ENCODE data around the gene ATP5PB. TPM values are rescaled to one million over a fixed set of nuclear protein-coding genes. Genes with fewer than 3 reads are reported as not detected.
A peak's percentile ranks its signal among the peaks of the same experiment; 100 is the strongest.

The ATP5PB gene
- total RNA-seq (342 TPM), polyA plus RNA-seq (303 TPM)

- peaks cover 5% of the 10 kb centered on the region for H3K4me1 ChIP-seq (ENCODE audit: insufficient read depth)
- DNase-seq (ENCODE audit: extremely low spot score): peak; percentile 99
- H3K27ac ChIP-seq (ENCODE audit: low read depth): peak within 1 kb of the TSS; percentile 83
- H3K4me3 ChIP-seq (ENCODE audit: low read depth, low read length): peak within 1 kb of the TSS; percentile 69
- WGBS: under 1% methylated on average over 54 of the region's 54 CpGs
- H3K36me3 ChIP-seq (ENCODE audit: insufficient read depth): peaks cover 2% of the 10 kb centered on the region
Observed at GRCh38 chr1:111448918-111449702, at the start of gene ATP5PB, which contains the start of gene WDR77. Gene ATP5PB, plus strand, starts transcription at chr1:111449464. Its CDS starts 78 bp downstream, at chr1:111449542. Gene WDR77, minus strand, starts transcription at chr1:111449256. Its CDS starts 87 bp downstream, at chr1:111449169.

- 24% methylated on average over 9 of the region's 9 CpGs for WGBS
- no peak for DNase-seq (ENCODE audit: extremely low spot score)
- Histone ChIP-seq H3K4me3 (ENCODE audit: low read depth, low read length) (no peak overlapping the region), H3K4me1 (ENCODE audit: insufficient read depth) (peaks cover 1% of the 10 kb centered on the region), H3K36me3 (ENCODE audit: insufficient read depth) (no peaks in the 10 kb centered on the region), H3K27ac (ENCODE audit: low read depth) (no peak overlapping the region)
Observed at GRCh38 chr1:111399792-111400610, 49.3 kb upstream of the ATP5PB start.

GRCh38 chr1:111402083-111402482 lies 47.2 kb upstream of the ATP5PB start:
- H3K4me1 ChIP-seq (ENCODE audit: insufficient read depth): peaks cover 1% of the 10 kb centered on the region
- no peaks in the 10 kb centered on the region for H3K36me3 ChIP-seq (ENCODE audit: insufficient read depth)
- DNase-seq (ENCODE audit: extremely low spot score): no peak
- H3K27ac ChIP-seq (ENCODE audit: low read depth): no peak overlapping the region
- H3K4me3 ChIP-seq (ENCODE audit: low read depth, low read length): no peak overlapping the region
- WGBS: 74% methylated on average over 5 of the region's 5 CpGs

GRCh38 chr1:111404588-111404987 lies 44.7 kb upstream of the ATP5PB start:
- H3K27ac ChIP-seq (ENCODE audit: low read depth): no peak overlapping the region
- no peaks in the 10 kb centered on the region for H3K36me3 ChIP-seq (ENCODE audit: insufficient read depth)
- H3K4me3 ChIP-seq (ENCODE audit: low read depth, low read length): no peak overlapping the region
- 85% methylated on average over 4 of the region's 4 CpGs for WGBS
- H3K4me1 ChIP-seq (ENCODE audit: insufficient read depth): peaks cover 1% of the 10 kb centered on the region
- no peak for DNase-seq (ENCODE audit: extremely low spot score)

- peaks cover 1% of the 10 kb centered on the region for H3K4me1 ChIP-seq (ENCODE audit: insufficient read depth)
- peak; percentile 39 for DNase-seq (ENCODE audit: extremely low spot score)
- H3K36me3 ChIP-seq (ENCODE audit: insufficient read depth): no peaks in the 10 kb centered on the region
- 2% methylated on average over 2 of the region's 2 CpGs for WGBS
- no peak overlapping the region for H3K27ac ChIP-seq (ENCODE audit: low read depth)
- no peak overlapping the region for H3K4me3 ChIP-seq (ENCODE audit: low read depth, low read length)
Observed at GRCh38 chr1:111406321-111406768, 42.9 kb upstream of the ATP5PB start.

GRCh38 chr1:111407301-111407700 lies 42.0 kb upstream of the ATP5PB start:
- 74% methylated on average over 6 of the region's 6 CpGs for WGBS
- DNase-seq (ENCODE audit: extremely low spot score): no peak
- H3K36me3 ChIP-seq (ENCODE audit: insufficient read depth): no peaks in the 10 kb centered on the region
- no peak overlapping the region for H3K27ac ChIP-seq (ENCODE audit: low read depth)
- peaks cover 1% of the 10 kb centered on the region for H3K4me1 ChIP-seq (ENCODE audit: insufficient read depth)
- no peak overlapping the region for H3K4me3 ChIP-seq (ENCODE audit: low read depth, low read length)

GRCh38 chr1:111412839-111413238 lies 36.4 kb upstream of the ATP5PB start:
- no peaks in the 10 kb centered on the region for H3K4me1 ChIP-seq (ENCODE audit: insufficient read depth)
- H3K36me3 ChIP-seq (ENCODE audit: insufficient read depth): no peaks in the 10 kb centered on the region
- H3K27ac ChIP-seq (ENCODE audit: low read depth): no peak overlapping the region
- 65% methylated on average over 2 of the region's 2 CpGs for WGBS
- no peak overlapping the region for H3K4me3 ChIP-seq (ENCODE audit: low read depth, low read length)
- no peak for DNase-seq (ENCODE audit: extremely low spot score)

GRCh38 chr1:111414756-111415155 lies 34.5 kb upstream of the ATP5PB start:
- H3K4me3 ChIP-seq (ENCODE audit: low read depth, low read length): no peak overlapping the region
- peaks cover 2% of the 10 kb centered on the region for H3K4me1 ChIP-seq (ENCODE audit: insufficient read depth)
- WGBS: 82% methylated on average over 2 of the region's 2 CpGs
- no peak for DNase-seq (ENCODE audit: extremely low spot score)
- no peaks in the 10 kb centered on the region for H3K36me3 ChIP-seq (ENCODE audit: insufficient read depth)
- no peak overlapping the region for H3K27ac ChIP-seq (ENCODE audit: low read depth)

- Histone ChIP-seq H3K4me3 (ENCODE audit: low read depth, low read length) (no peak overlapping the region), H3K27ac (ENCODE audit: low read depth) (no peak overlapping the region), H3K36me3 (ENCODE audit: insufficient read depth) (no peaks in the 10 kb centered on the region), H3K4me1 (ENCODE audit: insufficient read depth) (peaks cover 2% of the 10 kb centered on the region)
- no peak for DNase-seq (ENCODE audit: extremely low spot score)
- 85% methylated on average over 3 of the region's 3 CpGs for WGBS
Observed at GRCh38 chr1:111415461-111415860, 33.8 kb upstream of the ATP5PB start.

- no peak for DNase-seq (ENCODE audit: extremely low spot score)
- H3K36me3 ChIP-seq (ENCODE audit: insufficient read depth): no peaks in the 10 kb centered on the region
- no peak overlapping the region for H3K27ac ChIP-seq (ENCODE audit: low read depth)
- WGBS: 74% methylated on average over 1 of the region's 1 CpG
- H3K4me3 ChIP-seq (ENCODE audit: low read depth, low read length): no peak overlapping the region
- peaks cover 2% of the 10 kb centered on the region for H3K4me1 ChIP-seq (ENCODE audit: insufficient read depth)
Observed at GRCh38 chr1:111417755-111418154, 31.5 kb upstream of the ATP5PB start.

GRCh38 chr1:111419037-111419436 lies 30.2 kb upstream of the ATP5PB start:
- 99% methylated on average over 1 of the region's 1 CpG for WGBS
- H3K36me3 ChIP-seq (ENCODE audit: insufficient read depth): no peaks in the 10 kb centered on the region
- no peak for DNase-seq (ENCODE audit: extremely low spot score)
- H3K27ac ChIP-seq (ENCODE audit: low read depth): no peak overlapping the region
- peaks cover 2% of the 10 kb centered on the region for H3K4me1 ChIP-seq (ENCODE audit: insufficient read depth)
- no peak overlapping the region for H3K4me3 ChIP-seq (ENCODE audit: low read depth, low read length)

GRCh38 chr1:111420377-111420776 lies 28.9 kb upstream of the ATP5PB start:
- no peak for DNase-seq (ENCODE audit: extremely low spot score)
- H3K4me1 ChIP-seq (ENCODE audit: insufficient read depth): peaks cover 2% of the 10 kb centered on the region
- H3K27ac ChIP-seq (ENCODE audit: low read depth): no peak overlapping the region
- H3K4me3 ChIP-seq (ENCODE audit: low read depth, low read length): no peak overlapping the region
- 78% methylated on average over 5 of the region's 5 CpGs for WGBS
- H3K36me3 ChIP-seq (ENCODE audit: insufficient read depth): no peaks in the 10 kb centered on the region

- Histone ChIP-seq H3K27ac (ENCODE audit: low read depth) (no peak overlapping the region), H3K4me3 (ENCODE audit: low read depth, low read length) (no peak overlapping the region), H3K36me3 (ENCODE audit: insufficient read depth) (no peaks in the 10 kb centered on the region), H3K4me1 (ENCODE audit: insufficient read depth) (peaks cover 2% of the 10 kb centered on the region)
- 82% methylated on average over 13 of the region's 13 CpGs for WGBS
- no peak for DNase-seq (ENCODE audit: extremely low spot score)
Observed at GRCh38 chr1:111422546-111423391, 26.5 kb upstream of the ATP5PB start.
